ENCODE results near the gene KLF16. TPM values are rescaled to one million over a fixed set of nuclear protein-coding genes. Genes with fewer than 3 reads are reported as not detected.

The KLF16 gene
- polyA plus RNA-seq, 3 donors: 0.51 to 23.3 (median 0.67) TPM

DNA sequence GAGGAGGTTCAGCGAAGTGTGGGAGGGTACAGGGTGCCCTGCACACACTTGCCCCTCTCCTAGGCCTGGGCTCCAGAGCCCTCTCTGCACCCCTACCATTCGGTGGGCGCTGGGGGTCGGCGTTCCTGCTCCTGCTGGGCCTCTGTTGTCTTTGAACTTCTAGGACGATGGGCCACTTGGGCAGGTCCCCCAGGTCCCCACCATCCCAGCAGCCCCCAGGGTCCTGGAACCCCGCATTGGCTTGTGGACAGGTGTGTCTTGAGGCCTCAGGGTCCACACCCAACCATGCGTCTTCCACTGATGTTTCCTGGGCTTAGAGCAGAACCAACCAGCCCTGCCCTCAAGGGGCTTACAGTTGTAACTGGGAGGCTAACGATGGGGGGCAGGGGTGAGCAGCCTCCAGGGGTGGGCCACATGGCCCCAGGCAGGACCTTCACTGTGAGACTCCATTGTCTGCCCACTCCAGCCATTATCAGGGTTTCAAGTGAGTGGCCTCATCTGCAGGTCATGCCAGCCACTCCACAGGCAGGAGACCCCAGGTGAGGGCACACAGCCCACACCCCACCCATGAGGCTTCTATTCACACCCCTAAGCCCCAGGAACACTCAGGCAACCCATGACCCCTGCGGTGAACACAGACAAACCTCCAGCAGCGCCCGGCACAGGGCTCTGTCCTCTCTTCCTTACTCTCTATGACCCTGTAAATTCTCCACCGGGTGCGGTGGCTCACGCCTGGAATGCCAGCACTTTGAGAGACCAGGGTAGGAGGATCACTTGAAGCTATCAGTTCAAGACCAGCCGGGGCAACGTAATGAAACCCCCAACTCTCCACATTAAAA lies 2.0 kb upstream of the KLF16 start:
- H4K20me1 ChIP-seq (ENCODE audit: insufficient read depth, low read length): peaks cover 26% of the 10 kb centered on the region
- 83% methylated on average over 10 of the region's 17 CpGs for WGBS (ENCODE audit: insufficient coverage)
- intact Hi-C loops (cut with micrococcal nuclease): no loop called here
- H3K79me2 ChIP-seq (ENCODE audit: insufficient read depth, low read length): peaks cover 41% of the 10 kb centered on the region
- peak overlapping the region; percentile 88 for H3K9ac ChIP-seq (ENCODE audit: insufficient read depth, low read length, poor library complexity, severe bottlenecking)
- H3K4me2 ChIP-seq (replicated peaks; ENCODE audit: extremely low read depth, low read length, poor library complexity, severe bottlenecking): peak overlapping the region; percentile 95
- Mint-ChIP-seq H3K4me1 (peaks cover 26% of the 10 kb centered on the region), H3K4me3 (peak overlapping the region in 1 of 2 donors; percentile 63), H3K27me3 (ENCODE audit: low read depth in 3 of 3) (peaks cover 0 to 3% (median 0%) of the 10 kb centered on the region in 3 donors), H3K9me3 (no peaks in the 10 kb centered on the region), H3K36me3 (peaks cover 0 to 12% of the 10 kb centered on the region in 2 donors), H3K27ac (peak overlapping the region; percentile 31 to 94 (median 83))
- H3K4me3 ChIP-seq (replicated peaks in 1 of 3; ENCODE audit: low read depth in 2 of 3, low read length in 3 of 3): peak overlapping the region in 2 of 3 experiments; percentile 93
- H3K36me3 ChIP-seq (replicated peaks in 1 of 2; ENCODE audit: control insufficient read depth in 1 of 2, insufficient read depth in 2 of 2, low read length in 2 of 2): no peaks in the 10 kb centered on the region
- H3K4me1 ChIP-seq (ENCODE audit: control insufficient read depth in 1 of 2, insufficient read depth in 2 of 2, low read length in 2 of 2): peaks cover 30 to 32% of the 10 kb centered on the region in 2 donors
- peak overlapping the region; percentile 88 for H2AFZ ChIP-seq (ENCODE audit: insufficient read depth, low read depth, low read length, poor library complexity, severe bottlenecking)
- no peak for DNase-seq
- peak overlapping the region; percentile 92 to 97 for H3K27ac ChIP-seq (ENCODE audit: low read depth in 1 of 2, low read length in 2 of 2)
- TF ChIP-seq, protein P1, sequence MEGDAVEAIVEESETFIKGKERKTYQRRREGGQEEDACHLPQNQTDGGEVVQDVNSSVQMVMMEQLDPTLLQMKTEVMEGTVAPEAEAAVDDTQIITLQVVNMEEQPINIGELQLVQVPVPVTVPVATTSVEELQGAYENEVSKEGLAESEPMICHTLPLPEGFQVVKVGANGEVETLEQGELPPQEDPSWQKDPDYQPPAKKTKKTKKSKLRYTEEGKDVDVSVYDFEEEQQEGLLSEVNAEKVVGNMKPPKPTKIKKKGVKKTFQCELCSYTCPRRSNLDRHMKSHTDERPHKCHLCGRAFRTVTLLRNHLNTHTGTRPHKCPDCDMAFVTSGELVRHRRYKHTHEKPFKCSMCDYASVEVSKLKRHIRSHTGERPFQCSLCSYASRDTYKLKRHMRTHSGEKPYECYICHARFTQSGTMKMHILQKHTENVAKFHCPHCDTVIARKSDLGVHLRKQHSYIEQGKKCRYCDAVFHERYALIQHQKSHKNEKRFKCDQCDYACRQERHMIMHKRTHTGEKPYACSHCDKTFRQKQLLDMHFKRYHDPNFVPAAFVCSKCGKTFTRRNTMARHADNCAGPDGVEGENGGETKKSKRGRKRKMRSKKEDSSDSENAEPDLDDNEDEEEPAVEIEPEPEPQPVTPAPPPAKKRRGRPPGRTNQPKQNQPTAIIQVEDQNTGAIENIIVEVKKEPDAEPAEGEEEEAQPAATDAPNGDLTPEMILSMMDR (IDR thresholded peaks at IDR 0.05): no peak
- no peaks in the 10 kb centered on the region for H3K27me3 ChIP-seq (ENCODE audit: control insufficient read depth in 2 of 2, insufficient read depth in 2 of 2, low read length in 2 of 2)
- H3K9me3 ChIP-seq (replicated peaks in 1 of 2; ENCODE audit: control insufficient read depth in 1 of 2, insufficient read depth in 1 of 2, low read length in 2 of 2): no peaks in the 10 kb centered on the region

DNA sequence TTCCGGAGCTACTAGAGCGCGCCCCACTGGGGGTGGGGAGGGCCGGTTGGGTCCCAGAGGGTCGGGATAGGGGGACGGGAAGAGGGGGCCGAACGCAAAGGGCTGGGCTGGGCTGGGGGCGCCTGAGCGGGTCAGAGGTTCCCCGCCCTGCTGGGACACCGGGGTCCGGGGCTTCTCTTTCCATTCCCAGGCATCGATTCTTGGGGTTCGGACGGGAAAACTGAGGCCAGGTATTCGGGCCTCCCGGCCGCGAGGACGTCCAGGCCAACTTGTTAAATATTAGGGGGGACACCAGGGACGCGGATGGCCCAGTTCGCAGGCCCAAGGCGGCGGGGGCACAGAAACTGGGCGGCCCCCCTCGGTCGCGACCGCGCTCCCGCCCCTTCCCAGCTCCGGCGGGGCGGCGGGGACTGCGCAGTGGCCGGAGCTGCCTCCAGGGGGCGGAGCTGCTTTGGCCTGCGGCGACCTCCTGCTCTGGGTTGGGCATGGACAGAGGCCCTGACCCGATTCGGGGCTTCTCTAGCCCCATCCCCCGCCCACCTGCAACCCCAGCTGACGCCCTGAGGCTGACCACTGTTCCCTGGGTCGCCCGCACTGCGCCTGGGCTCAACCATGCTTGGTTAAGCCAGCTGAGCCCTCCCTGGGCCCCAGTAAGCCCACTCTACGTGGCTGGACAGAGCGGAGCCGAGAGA lies 1.2 kb upstream of the KLF16 start:
- no peaks in the 10 kb centered on the region for H3K9me3 Mint-ChIP-seq
- peak overlapping the region; percentile 92 to 97 for H3K27ac ChIP-seq (ENCODE audit: low read depth in 1 of 2, low read length in 2 of 2)
- no peaks in the 10 kb centered on the region for H3K36me3 ChIP-seq (replicated peaks in 1 of 2; ENCODE audit: control insufficient read depth in 1 of 2, insufficient read depth in 2 of 2, low read length in 2 of 2)
- whole genome bisulfite sequencing (ENCODE audit: insufficient coverage): under 1% methylated on average over 44 of the region's 52 CpGs
- H2AFZ ChIP-seq (ENCODE audit: insufficient read depth, low read depth, low read length, poor library complexity, severe bottlenecking): peak overlapping the region; percentile 88
- H3K9me3 ChIP-seq (replicated peaks in 1 of 2; ENCODE audit: control insufficient read depth in 1 of 2, insufficient read depth in 1 of 2, low read length in 2 of 2): no peaks in the 10 kb centered on the region
- H3K4me3 Mint-ChIP-seq: peak overlapping the region; percentile 80 to 81
- no peaks in the 10 kb centered on the region for H3K27me3 ChIP-seq (ENCODE audit: control insufficient read depth in 2 of 2, insufficient read depth in 2 of 2, low read length in 2 of 2)
- peaks cover 38 to 40% of the 10 kb centered on the region in 2 donors for H3K4me1 ChIP-seq (ENCODE audit: control insufficient read depth in 1 of 2, insufficient read depth in 2 of 2, low read length in 2 of 2)
- H3K27me3 Mint-ChIP-seq (ENCODE audit: low read depth in 3 of 3): peaks cover 0 to 4% (median 0%) of the 10 kb centered on the region in 3 donors
- H3K27ac Mint-ChIP-seq: peak overlapping the region; percentile 69 to 95 (median 92)
- intact Hi-C loops (cut with micrococcal nuclease): loop anchor here in 1 of 2 donors (5.0 kb wide), 1 partner anchor 33 kb away; no protein-coding TSS in a partner anchor
- TF ChIP-seq, protein P1 (IDR thresholded peaks at IDR 0.05): peak; percentile 97
- H3K4me3 ChIP-seq (replicated peaks in 1 of 3; ENCODE audit: low read depth in 2 of 3, low read length in 3 of 3): peak overlapping the region; percentile 67 to 93 (median 93)
- peaks cover 0 to 8% of the 10 kb centered on the region in 2 donors for H3K36me3 Mint-ChIP-seq
- peaks cover 41% of the 10 kb centered on the region for H3K79me2 ChIP-seq (ENCODE audit: insufficient read depth, low read length)
- peak overlapping the region; percentile 95 for H3K4me2 ChIP-seq (replicated peaks; ENCODE audit: extremely low read depth, low read length, poor library complexity, severe bottlenecking)
- peak overlapping the region; percentile 88 for H3K9ac ChIP-seq (ENCODE audit: insufficient read depth, low read length, poor library complexity, severe bottlenecking)
- H4K20me1 ChIP-seq (ENCODE audit: insufficient read depth, low read length): peaks cover 30% of the 10 kb centered on the region
- DNase-seq: peak; percentile 67 to 73 (median 71)
- H3K4me1 Mint-ChIP-seq: peaks cover 32% of the 10 kb centered on the region
